Vagina (tissue), 2 donors: ENCODE results near the gene SH2D3C.

Source experiments
- POLR2A ChIP-seq, 2 donors: fragments of 450-650 bp; IDR thresholded peaks; one replicate each; pipeline ENCODE4 v1.6.1; 2017; ENCODE audit warnings: antibody characterized with exemption in 2 of 2, mild to moderate bottlenecking in 2 of 2, moderate library complexity in 2 of 2
- POLR2AphosphoS5 ChIP-seq, 2 donors: sonication (generic); formaldehyde crosslinking; IDR thresholded peaks; one replicate each; pipeline ENCODE4 v1.9.0; 2017; ENCODE audit warnings: antibody characterized with exemption in 2 of 2, mild to moderate bottlenecking in 2 of 2, low read depth in 1 of 2; ENCODE audit not compliant: insufficient read depth in 1 of 2
- TF ChIP-seq, protein P1 (sequence below), 3 experiments: fragments of 450-650 bp in 2 of 3; fragments of 200-600 bp in 1 of 3; sonication (generic) in 1 of 3; IDR thresholded peaks; one replicate each; pipeline ENCODE4 v1.5.1; 2017 to 2019; ENCODE audit warnings: antibody characterized with exemption in 3 of 3, mild to moderate bottlenecking in 2 of 3, moderate library complexity in 2 of 3

DNA sequence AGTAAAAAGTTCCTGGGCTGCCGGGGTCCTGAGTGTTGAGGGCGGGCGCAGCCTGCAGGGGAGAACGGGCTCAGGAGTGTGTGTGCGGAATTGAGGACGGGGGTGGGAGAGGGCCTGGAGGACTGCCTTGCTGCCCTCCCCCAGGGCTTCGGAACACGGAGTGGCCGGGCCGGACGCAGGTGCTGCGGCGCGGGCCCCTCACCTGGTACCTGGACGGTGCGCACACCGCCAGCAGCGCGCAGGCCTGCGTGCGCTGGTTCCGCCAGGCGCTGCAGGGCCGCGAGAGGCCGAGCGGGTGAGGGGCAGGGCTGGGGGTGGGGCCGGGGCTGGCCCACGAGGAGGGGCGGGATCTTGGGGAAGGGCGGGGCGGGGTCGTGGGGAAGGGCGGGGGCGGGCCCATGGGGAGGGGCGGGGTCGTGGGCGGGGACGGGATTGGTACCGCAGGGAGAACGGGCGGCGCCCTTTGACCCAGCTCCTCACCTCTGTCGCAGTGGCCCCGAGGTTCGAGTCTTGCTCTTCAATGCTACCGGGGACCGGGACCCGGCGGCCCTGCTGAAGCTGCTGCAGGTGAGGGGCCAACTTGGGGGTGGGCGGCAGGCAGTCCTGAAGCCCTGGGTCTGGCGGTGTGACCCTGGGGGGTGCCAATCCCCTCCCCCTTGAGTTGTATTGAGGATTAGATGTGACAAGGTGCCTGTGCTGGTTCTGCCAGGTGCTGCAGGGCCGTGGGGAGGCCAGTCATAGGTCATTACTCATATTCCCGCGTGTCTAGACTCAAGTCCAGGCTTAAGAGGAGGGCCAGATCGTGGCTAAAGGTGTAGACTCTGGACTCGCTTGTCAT, 31.3 kb upstream of the SH2D3C start:
- no peak for TF ChIP-seq POLR2A (IDR thresholded peaks at IDR 0.05)
- TF ChIP-seq, protein P1, sequence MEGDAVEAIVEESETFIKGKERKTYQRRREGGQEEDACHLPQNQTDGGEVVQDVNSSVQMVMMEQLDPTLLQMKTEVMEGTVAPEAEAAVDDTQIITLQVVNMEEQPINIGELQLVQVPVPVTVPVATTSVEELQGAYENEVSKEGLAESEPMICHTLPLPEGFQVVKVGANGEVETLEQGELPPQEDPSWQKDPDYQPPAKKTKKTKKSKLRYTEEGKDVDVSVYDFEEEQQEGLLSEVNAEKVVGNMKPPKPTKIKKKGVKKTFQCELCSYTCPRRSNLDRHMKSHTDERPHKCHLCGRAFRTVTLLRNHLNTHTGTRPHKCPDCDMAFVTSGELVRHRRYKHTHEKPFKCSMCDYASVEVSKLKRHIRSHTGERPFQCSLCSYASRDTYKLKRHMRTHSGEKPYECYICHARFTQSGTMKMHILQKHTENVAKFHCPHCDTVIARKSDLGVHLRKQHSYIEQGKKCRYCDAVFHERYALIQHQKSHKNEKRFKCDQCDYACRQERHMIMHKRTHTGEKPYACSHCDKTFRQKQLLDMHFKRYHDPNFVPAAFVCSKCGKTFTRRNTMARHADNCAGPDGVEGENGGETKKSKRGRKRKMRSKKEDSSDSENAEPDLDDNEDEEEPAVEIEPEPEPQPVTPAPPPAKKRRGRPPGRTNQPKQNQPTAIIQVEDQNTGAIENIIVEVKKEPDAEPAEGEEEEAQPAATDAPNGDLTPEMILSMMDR (IDR thresholded peaks at IDR 0.05): no peak
- TF ChIP-seq POLR2AphosphoS5 (IDR thresholded peaks at IDR 0.05; ENCODE audit: insufficient read depth in 1 of 2, low read depth in 1 of 2): no peak
